Ishikawa (cell line): ENCODE measurements around the gene AKAP7.

Source experiments
- CREB1 ChIP-seq: IDR thresholded peaks from 2 replicates; pipeline ENCODE4 v1.6.1; 2012; ENCODE audit warnings: low read depth
- EP300 ChIP-seq: IDR thresholded peaks from 2 replicates; pipeline ENCODE4 v1.6.1; 2012; ENCODE audit warnings: borderline replicate concordance
- FOXM1 ChIP-seq: IDR thresholded peaks from 2 replicates; pipeline ENCODE4 v1.6.1; 2012; ENCODE audit warnings: low read depth, borderline replicate concordance
- REST ChIP-seq: IDR thresholded peaks from 2 replicates; pipeline ENCODE4 v1.6.1; 2012; ENCODE audit warnings: low read depth, mild to moderate bottlenecking
- TAF1 ChIP-seq: IDR thresholded peaks from 2 replicates; pipeline ENCODE4 v1.6.1; 2012; ENCODE audit warnings: low read depth, mild to moderate bottlenecking
- TEAD4 ChIP-seq: IDR thresholded peaks from 2 replicates; pipeline ENCODE4 v1.6.1; 2012
- ZBTB7A ChIP-seq: IDR thresholded peaks from 2 replicates; pipeline ENCODE4 v1.6.1; 2012; ENCODE audit warnings: low read depth

- TF ChIP-seq REST (no peak), CREB1 (no peak), TEAD4 (no peak), EP300 (no peak), ZBTB7A (no peak), TAF1 (no peak), FOXM1 (no peak)
Measured at GRCh38 chr6:131231103-131231502, 95.8 kb downstream of the AKAP7 start.
